IgD-negative memory B cell (primary cell): ENCODE measurements around the gene ZNF362. TPM values are rescaled to one million over a fixed set of nuclear protein-coding genes. Genes with fewer than 3 reads are reported as not detected.
A peak's percentile ranks its signal among the peaks of the same experiment; 100 is the strongest.

Experiments
- H3K27ac Mint-ChIP-seq, 3 donors: one replicate each; pipeline ENCODE4 v1.8.0; 2020 to 2022; ENCODE audit warnings: mild to moderate bottlenecking in 3 of 3, mixed read lengths in 3 of 3, moderate library complexity in 1 of 3
- H3K27me3 Mint-ChIP-seq: one replicate; pipeline ENCODE4 v1.8.0; 2021; ENCODE audit warnings: mixed read lengths
- H3K36me3 Mint-ChIP-seq: one replicate; pipeline ENCODE4 v1.8.0; 2020; ENCODE audit warnings: mild to moderate bottlenecking, mixed read lengths
- H3K4me1 Mint-ChIP-seq, 3 donors: one replicate each; pipeline ENCODE4 v1.8.0; 2020 to 2022; ENCODE audit warnings: mixed read lengths in 3 of 3, mild to moderate bottlenecking in 1 of 3
- H3K4me3 Mint-ChIP-seq, 4 donors: one replicate each; pipeline ENCODE4 v1.8.0; 2020 to 2022; ENCODE audit warnings: mild to moderate bottlenecking in 4 of 4, mixed read lengths in 4 of 4, moderate library complexity in 3 of 4
- H3K9me3 Mint-ChIP-seq, 3 donors: one replicate each; pipeline ENCODE4 v1.8.0; 2020 to 2021; ENCODE audit warnings: mixed read lengths in 3 of 3, mild to moderate bottlenecking in 1 of 3
- polyA plus RNA-seq: library from polyadenylated mRNA; unstranded; fragments of 300-500 nt; fragmentation: Illumina TruSeq; gene quantifications from one replicate; pipeline ENCODE4 v1.2.3, GENCODE V29; 2021

The ZNF362 gene
- polyA plus RNA-seq, 1 donor from 2014 or later, result 20.4 TPM

- Mint-ChIP-seq H3K4me3 (no peak overlapping the region), H3K4me1 (peaks cover 12 to 14% (median 13%) of the 10 kb centered on the region in 3 donors), H3K27me3 (no peaks in the 10 kb centered on the region), H3K27ac (no peak overlapping the region), H3K9me3 (no peaks in the 10 kb centered on the region), H3K36me3 (no peaks in the 10 kb centered on the region)
Measured at GRCh38 chr1:33336580-33336979, 80.3 kb downstream of the ZNF362 start.

GRCh38 chr1:33337441-33337840 lies 81.1 kb downstream of the ZNF362 start:
- Mint-ChIP-seq H3K4me1 (peaks cover 12 to 17% (median 17%) of the 10 kb centered on the region in 3 donors), H3K36me3 (no peaks in the 10 kb centered on the region), H3K27ac (no peak overlapping the region), H3K9me3 (no peaks in the 10 kb centered on the region), H3K4me3 (no peak overlapping the region), H3K27me3 (no peaks in the 10 kb centered on the region)

GRCh38 chr1:33338048-33338439 lies 81.8 kb downstream of the ZNF362 start:
- H3K4me1 Mint-ChIP-seq, result peaks cover 12 to 23% (median 20%) of the 10 kb centered on the region in 3 donors
- H3K27ac Mint-ChIP-seq, result no peak overlapping the region
- H3K9me3 Mint-ChIP-seq, result no peaks in the 10 kb centered on the region
- H3K36me3 Mint-ChIP-seq, result no peaks in the 10 kb centered on the region
- no peak overlapping the region for H3K4me3 Mint-ChIP-seq
- no peaks in the 10 kb centered on the region for H3K27me3 Mint-ChIP-seq

- H3K27ac Mint-ChIP-seq, result no peak overlapping the region
- H3K4me1 Mint-ChIP-seq, result peaks cover 12 to 23% (median 17%) of the 10 kb centered on the region in 3 donors
- H3K4me3 Mint-ChIP-seq, result no peak overlapping the region
- H3K27me3 Mint-ChIP-seq, result no peaks in the 10 kb centered on the region
- no peaks in the 10 kb centered on the region for H3K36me3 Mint-ChIP-seq
- H3K9me3 Mint-ChIP-seq, result no peaks in the 10 kb centered on the region
Measured at GRCh38 chr1:33338440-33339211, 82.3 kb downstream of the ZNF362 start.

DNA sequence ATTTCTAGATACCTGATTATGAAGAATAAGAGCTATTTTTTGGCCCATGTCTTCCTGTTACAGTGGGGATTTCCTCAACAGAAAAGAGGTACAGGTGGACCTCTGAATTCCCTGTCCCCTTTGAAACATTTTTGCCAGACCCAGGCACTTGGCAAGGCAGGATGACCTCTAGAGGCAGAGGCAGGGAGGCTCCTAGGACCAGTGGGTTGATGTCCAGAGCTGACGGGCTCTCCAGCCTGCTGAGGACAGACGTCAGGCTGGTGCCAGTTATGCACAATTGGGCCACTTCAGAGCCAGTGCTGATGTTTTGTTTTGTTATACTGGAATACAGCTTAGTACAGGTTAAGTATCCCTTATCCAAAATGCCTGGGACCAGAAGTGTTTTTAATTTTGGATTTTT lies 83.1 kb downstream of the ZNF362 start:
- no peaks in the 10 kb centered on the region for H3K27me3 Mint-ChIP-seq
- no peaks in the 10 kb centered on the region for H3K9me3 Mint-ChIP-seq
- H3K36me3 Mint-ChIP-seq, result no peaks in the 10 kb centered on the region
- H3K4me1 Mint-ChIP-seq, result peaks cover 12 to 29% (median 19%) of the 10 kb centered on the region in 3 donors
- no peak overlapping the region for H3K27ac Mint-ChIP-seq
- no peak overlapping the region for H3K4me3 Mint-ChIP-seq

- Mint-ChIP-seq H3K4me3 (no peak overlapping the region), H3K27ac (peak overlapping the region in 1 of 3 donors; percentile 81), H3K4me1 (peaks cover 10 to 29% (median 15%) of the 10 kb centered on the region in 3 donors), H3K27me3 (no peaks in the 10 kb centered on the region), H3K36me3 (no peaks in the 10 kb centered on the region), H3K9me3 (no peaks in the 10 kb centered on the region)
Measured at GRCh38 chr1:33341190-33341589, 84.9 kb downstream of the ZNF362 start.

GRCh38 chr1:33342041-33342723 lies 85.9 kb downstream of the ZNF362 start:
- peak overlapping the region in 1 of 3 donors; percentile 53 for H3K27ac Mint-ChIP-seq
- H3K36me3 Mint-ChIP-seq, result no peaks in the 10 kb centered on the region
- peaks cover 12 to 36% (median 19%) of the 10 kb centered on the region in 3 donors for H3K4me1 Mint-ChIP-seq
- H3K9me3 Mint-ChIP-seq, result no peaks in the 10 kb centered on the region
- H3K27me3 Mint-ChIP-seq, result no peaks in the 10 kb centered on the region
- H3K4me3 Mint-ChIP-seq, result peak overlapping the region in 1 of 4 donors; percentile 28

DNA sequence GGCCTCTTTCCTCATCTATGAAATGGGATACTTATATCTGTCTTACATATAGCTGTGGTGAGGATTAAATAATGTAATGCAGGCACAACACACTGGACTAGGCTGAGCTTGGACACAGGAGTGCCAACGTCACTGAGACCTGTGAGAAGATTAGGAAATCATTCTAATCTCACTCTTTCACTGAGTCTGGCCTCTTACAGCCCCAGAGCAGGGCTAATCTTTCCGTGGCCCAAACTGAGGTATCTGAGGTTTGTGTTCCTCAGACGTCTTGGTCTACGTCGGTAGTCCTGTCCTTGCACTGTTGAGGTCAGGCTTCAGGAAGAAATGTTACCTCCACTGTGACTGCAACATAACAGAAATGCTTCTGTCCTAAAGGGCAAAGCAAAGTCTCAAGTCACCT lies 87.2 kb downstream of the ZNF362 start:
- Mint-ChIP-seq H3K36me3 (no peaks in the 10 kb centered on the region), H3K9me3 (no peaks in the 10 kb centered on the region), H3K27me3 (no peaks in the 10 kb centered on the region), H3K4me3 (no peak overlapping the region), H3K4me1 (peaks cover 23 to 46% (median 23%) of the 10 kb centered on the region in 3 donors), H3K27ac (no peak overlapping the region)

DNA sequence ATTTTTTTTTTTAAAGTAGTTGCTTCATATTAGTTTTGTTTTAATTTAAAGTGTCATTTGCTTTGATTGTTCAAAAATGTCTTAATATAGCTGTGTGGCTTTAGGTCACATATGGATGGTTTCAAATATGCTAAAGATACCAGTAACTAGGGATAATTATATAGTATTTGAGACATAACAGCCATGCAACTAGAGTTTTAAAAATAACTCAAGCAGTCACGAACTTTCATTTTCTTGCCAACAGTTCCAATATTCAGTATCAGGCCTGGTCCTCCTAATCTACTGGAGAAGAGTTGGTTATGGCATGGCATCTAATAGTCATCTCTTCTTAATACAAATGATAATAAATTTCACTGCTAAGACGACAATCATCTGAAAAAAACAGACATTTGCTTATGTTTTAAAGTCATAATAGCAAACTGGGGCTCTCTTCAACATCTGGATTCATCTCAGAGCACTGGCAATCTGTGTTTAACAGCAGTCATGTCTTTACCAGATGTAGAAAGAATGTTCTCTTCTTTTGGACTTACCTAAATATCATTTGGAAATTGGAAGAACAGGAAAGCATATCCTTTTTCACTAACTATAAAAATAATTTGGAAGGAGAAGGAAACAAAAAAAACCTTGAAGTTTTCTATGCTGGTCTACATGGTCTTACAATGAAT lies 88.7 kb downstream of the ZNF362 start:
- Mint-ChIP-seq H3K4me1 (peaks cover 19 to 48% (median 29%) of the 10 kb centered on the region in 3 donors), H3K36me3 (no peaks in the 10 kb centered on the region), H3K9me3 (no peaks in the 10 kb centered on the region), H3K4me3 (no peak overlapping the region), H3K27me3 (no peaks in the 10 kb centered on the region), H3K27ac (no peak overlapping the region)

- Mint-ChIP-seq H3K36me3 (no peaks in the 10 kb centered on the region), H3K27ac (peak overlapping the region in 1 of 3 donors; percentile 22), H3K27me3 (no peaks in the 10 kb centered on the region), H3K9me3 (no peaks in the 10 kb centered on the region), H3K4me3 (peak overlapping the region in 2 of 4 donors; percentile 56 to 75), H3K4me1 (peaks cover 24 to 49% (median 25%) of the 10 kb centered on the region in 3 donors)
Measured at GRCh38 chr1:33346533-33346926, 90.2 kb downstream of the ZNF362 start.

DNA sequence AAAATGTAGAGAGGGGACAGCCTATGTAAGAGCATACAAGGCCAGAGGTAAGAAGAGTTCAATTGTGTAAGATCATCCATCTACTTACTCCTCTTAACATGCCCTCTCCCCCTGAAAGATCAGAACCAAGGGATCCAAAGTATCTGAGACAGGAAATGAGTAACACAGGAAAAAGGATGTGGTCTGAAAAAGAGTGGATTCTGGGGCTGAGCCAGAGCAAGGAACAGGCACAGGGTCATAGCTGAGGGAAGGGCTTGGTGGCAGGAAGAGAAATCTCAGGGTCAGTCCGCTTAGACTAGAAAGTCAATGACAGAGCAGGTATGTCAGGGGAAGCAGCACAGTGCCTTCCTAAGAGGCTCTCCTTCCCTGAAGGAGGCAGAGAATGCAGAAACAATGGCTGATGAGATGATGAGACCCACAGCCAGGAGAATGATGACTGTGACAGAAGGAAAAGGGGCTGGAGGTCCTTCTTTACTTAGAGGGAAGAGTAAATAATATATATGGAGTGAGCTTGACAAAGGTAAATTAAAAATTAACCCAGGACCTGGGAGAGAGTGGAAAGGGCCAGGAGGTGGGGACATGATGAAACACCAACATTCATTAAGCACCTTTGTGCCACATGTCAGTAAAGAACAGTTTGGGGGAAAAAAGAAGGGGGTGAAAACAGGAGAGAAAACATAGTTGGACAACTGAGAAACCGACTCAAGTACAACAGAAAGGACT lies 90.8 kb downstream of the ZNF362 start:
- H3K4me1 Mint-ChIP-seq, result peaks cover 23 to 46% (median 24%) of the 10 kb centered on the region in 3 donors
- no peaks in the 10 kb centered on the region for H3K27me3 Mint-ChIP-seq
- H3K9me3 Mint-ChIP-seq, result no peaks in the 10 kb centered on the region
- peak overlapping the region in 2 of 3 donors; percentile 22 to 42 for H3K27ac Mint-ChIP-seq
- H3K36me3 Mint-ChIP-seq, result no peaks in the 10 kb centered on the region
- H3K4me3 Mint-ChIP-seq, result peak overlapping the region in 3 of 4 donors; percentile 56 to 75 (median 67)

DNA sequence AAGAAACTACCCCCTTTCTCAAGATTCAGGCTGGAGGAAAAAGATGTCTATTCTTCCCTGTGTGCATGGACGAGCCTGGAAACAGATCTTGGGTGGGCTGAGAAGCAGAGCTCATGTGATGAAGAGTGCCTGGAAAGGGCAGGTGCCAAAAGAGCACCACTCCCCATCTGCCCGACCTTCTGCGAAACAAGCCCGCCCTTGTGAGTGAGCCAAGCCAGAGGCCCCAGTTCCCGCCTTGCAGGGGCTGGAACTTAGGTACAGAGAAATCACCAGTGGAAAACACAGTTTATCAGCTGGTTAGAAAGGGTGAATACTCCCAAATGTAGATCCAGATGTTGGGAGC lies 91.3 kb downstream of the ZNF362 start:
- Mint-ChIP-seq H3K4me1 (peaks cover 22 to 42% (median 24%) of the 10 kb centered on the region in 3 donors), H3K27me3 (no peaks in the 10 kb centered on the region), H3K9me3 (no peaks in the 10 kb centered on the region), H3K36me3 (no peaks in the 10 kb centered on the region), H3K27ac (peak overlapping the region in 1 of 3 donors; percentile 42), H3K4me3 (peak overlapping the region in 3 of 4 donors; percentile 16 to 97 (median 75))

GRCh38 chr1:33348194-33348593 lies 91.9 kb downstream of the ZNF362 start:
- Mint-ChIP-seq H3K4me1 (peaks cover 20 to 38% (median 24%) of the 10 kb centered on the region in 3 donors), H3K27ac (peak overlapping the region; percentile 9 to 67 (median 59))

GRCh38 chr1:33348676-33349080 lies 92.4 kb downstream of the ZNF362 start:
- H3K4me1 Mint-ChIP-seq, result peaks cover 20 to 37% (median 24%) of the 10 kb centered on the region in 3 donors
- no peaks in the 10 kb centered on the region for H3K9me3 Mint-ChIP-seq
- no peaks in the 10 kb centered on the region for H3K36me3 Mint-ChIP-seq
- no peaks in the 10 kb centered on the region for H3K27me3 Mint-ChIP-seq
- peak overlapping the region; percentile 75 to 97 (median 94) for H3K4me3 Mint-ChIP-seq
- H3K27ac Mint-ChIP-seq, result peak overlapping the region; percentile 9 to 67 (median 59)

More at GRCh38 chr1:33348194-33348593, 91.9 kb downstream of the ZNF362 start:
- Mint-ChIP-seq H3K4me3 (peak overlapping the region; percentile 75 to 97 (median 94)), H3K27me3 (no peaks in the 10 kb centered on the region), H3K9me3 (no peaks in the 10 kb centered on the region), H3K36me3 (no peaks in the 10 kb centered on the region)
